ENCODE measurements around the gene GK.
"Not testable (repeated sequence)": the region's sequence is repeated elsewhere in the genome, so short reads cannot be mapped to it uniquely, and the experiment has no call there.

Gene GK

DNA sequence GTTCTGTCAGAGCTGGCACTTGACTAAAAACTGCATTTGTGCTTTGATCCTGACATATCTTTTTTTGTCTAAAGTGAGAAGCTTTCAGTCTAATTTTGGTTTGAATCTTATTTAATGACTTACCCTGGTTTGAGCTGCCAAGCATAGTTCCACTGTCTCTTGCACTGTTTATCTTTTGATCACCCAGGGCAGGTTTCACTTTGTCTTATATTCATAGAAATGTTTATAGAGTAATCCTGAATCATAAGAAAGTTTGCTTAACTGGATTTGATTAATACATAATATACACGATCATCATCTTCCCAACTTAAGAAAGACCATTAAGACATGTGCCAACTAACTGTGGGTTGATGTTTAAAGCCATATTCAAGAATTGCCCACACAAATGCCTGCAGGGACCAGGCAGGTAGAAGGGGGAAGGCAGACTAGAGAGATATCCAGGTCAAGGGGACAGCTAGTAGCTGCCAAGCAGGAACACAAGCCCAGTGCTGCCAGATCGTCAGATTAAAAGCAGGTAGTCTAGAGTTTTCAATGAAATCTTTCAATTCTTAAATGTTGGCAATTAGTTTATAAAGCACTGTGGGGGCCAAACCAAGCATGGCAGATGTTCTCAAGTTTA lies 1.9 kb downstream of the GK start:
- DNase-seq: no peak

DNA sequence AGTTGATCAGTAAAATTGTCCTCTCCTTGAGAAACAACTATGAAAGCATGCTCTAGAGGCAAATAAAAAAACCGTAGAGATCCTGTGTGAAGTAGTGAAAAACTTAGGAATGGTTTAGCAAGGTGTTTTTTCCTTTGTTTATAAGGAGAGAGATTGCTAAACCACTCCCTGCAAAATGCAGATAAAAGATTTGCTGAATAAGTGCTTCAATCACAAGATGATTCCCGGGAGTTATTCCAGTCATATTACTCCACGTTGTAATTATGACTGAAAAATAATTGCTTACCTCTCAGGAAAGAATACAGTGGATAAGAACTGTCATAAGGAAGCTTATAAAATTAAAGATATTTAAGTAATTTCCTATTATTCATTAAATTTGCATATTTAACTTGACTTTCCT lies 2.8 kb downstream of the GK start:
- no peak for DNase-seq

DNA sequence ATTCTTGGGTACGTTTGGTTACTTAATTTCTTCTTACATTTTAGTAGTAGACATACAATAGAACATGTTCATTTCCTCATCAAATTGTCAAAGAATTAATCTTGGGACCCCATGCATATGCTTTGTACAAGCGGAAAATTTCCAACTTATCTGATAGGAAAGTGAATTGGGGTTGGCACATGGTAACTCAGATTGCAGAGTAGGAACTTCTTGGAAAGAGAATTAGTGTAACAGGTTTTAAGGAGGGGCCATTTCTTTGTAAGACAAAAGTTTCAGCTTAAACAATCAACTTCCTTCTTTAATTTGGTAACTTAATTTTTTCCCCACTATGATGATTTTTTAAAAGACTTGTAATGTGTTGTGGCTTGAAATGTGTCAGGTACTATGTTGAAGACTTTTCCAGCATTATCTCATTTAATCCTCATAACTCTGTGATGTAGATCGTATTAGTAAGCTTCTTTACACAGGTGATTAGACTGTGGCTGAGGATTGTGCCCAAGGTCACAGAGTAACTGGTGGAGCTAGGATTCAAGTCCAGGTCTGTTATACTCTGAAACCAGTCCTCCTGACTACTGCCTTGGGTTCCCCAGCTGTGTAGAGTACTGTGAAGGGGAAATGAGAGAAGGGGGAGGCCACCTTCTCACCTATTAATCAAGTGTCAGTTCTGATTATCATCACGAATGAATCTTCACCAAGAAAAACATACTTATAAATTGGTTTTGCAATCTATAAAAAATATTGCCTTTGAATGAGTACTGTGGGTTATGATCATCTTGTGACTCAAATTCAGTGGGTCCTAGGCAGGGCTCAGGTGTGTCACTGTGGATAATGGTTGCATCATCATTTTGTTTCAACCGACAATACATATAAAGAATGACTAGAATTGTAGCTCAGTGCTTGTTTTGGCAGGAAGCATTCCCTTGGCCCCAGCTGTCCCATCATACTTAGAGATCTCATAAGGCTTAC lies 4.3 kb downstream of the GK start:
- DNase-seq: peak; percentile 16

DNA sequence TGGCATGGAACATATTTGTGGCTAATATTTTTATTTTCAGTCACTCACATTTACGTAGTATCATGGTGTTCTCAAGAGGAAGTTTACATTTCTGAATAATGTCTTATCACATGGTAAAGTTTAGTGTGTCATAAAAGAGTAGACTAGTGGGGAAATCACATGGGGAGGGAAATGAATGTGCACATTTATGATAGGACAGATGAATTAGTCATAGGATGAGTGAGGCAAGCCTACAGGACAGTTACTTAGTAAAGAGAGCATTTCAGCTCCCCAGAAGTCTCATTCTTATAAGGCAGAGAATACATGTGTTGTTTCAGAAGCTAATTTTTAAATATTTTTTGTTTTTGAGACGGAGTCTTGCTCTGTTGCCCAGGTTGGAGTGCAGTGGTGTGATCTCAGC lies 6.2 kb downstream of the GK start:
- DNase-seq: peak; percentile 81

DNA sequence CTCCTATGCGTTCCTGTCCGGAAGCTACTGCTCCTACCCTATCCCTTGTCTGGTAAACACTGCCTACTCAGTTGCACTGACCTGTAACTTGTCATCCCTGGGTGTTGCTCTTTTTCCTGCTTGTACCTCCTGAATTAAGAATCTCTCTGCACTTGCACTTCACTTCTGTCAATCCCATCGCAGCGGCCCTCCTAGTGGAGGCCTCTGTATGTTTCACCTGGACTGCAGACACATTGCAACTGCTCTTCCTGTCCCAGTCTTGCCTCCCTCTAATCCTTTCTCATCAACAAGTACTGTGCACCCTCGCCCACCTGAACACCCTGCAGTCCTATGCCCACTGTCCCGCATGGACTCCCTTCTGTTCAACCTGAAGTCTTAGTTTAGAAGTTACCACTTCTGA lies 8.0 kb downstream of the GK start:
- DNase-seq: no peak

DNA sequence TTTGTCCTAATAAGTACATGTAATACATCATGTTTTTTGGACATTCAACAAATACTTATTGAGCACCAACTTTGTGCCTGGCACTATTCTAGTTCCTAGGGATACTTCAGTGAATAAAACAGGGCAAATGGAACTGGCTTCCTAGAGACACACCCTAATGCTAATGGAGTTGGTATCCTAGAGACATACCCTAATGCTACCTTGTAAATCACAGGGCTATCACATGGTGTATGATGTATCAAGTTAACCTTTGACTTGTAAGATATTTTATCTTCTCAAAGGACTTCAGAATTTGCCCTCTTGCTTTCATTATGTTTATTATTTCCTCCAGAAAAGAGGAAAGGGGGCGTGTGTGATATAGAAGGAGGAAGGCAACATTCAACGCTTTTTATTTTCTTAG lies 10.1 kb downstream of the GK start:
- DNase-seq: no peak

DNA sequence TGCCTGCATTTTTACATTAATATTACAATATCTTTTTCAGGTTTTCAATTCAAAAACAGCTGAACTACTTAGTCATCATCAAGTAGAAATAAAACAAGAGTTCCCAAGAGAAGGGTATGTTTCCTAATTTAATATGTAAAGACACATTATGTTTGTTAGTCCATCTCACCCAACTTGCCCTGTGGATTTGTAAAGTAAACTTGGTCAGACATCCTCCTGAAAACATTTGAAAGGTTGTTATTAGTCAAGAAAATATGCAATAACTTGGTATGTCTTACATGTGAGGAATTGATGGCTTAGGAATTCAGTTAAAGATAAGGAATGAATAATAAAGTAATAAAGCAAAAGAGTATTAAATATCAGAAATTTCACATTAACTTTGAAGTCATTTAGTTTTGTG lies 12.2 kb downstream of the GK start:
- no peak for DNase-seq

DNA sequence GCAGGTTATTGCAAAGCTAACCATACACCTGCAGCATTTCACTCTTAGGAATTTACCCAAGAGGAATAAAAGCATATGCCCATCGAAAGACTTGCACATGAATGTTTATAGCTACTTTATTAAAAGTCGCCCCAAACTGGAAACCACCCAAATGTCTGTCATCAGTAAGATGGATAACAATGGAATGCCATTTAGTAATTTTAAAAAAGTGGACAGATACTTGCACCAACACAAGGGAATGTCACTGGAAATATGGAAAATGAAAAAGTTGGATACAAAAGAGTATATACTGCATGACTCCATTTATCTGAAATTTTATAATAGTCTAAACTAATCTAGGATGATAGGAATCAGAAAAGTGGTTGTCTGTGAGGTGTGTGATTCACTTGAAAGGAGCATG lies 12.9 kb downstream of the GK start:
- no peak for DNase-seq

DNA sequence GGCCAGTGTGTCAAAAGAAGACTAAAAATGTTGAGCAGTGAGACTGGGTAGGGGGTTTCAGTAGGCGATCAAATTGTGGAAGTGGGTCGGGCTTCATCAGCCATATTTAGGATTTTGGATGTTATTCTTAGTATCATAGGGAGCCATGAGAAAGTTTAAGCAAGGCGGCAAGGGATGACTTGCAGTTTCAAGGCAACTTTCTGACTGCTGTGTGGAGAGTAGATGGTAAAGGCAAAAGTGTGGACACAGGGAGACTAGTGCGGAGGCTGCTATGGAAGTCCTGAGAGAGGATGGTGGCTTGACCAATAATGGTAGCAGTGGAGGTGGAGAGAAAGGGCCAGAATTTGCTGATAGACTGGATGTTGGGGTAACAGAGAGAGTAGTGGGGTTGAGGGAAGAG lies 15.4 kb downstream of the GK start:
- no peak for DNase-seq

DNA sequence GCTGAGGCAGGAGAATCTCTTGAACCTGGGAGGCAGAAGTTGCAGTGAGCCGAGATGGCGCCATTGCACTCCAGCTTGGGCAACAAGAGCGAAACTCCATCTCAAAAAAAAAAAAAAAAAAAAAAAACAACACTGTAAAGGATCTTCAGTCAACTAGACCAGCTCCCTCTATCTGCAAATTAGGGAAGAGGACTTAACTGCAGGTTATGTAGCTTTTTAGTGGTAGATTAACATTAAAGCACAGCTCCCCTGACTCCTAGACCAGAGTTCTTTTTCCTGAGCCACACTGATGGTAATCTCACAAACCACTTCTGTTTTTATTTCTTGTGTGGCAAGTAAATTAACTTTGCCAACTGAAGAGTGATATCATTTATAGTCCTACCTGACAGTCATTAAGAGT lies 18.0 kb downstream of the GK start:
- not testable (repeated sequence) for DNase-seq

DNA sequence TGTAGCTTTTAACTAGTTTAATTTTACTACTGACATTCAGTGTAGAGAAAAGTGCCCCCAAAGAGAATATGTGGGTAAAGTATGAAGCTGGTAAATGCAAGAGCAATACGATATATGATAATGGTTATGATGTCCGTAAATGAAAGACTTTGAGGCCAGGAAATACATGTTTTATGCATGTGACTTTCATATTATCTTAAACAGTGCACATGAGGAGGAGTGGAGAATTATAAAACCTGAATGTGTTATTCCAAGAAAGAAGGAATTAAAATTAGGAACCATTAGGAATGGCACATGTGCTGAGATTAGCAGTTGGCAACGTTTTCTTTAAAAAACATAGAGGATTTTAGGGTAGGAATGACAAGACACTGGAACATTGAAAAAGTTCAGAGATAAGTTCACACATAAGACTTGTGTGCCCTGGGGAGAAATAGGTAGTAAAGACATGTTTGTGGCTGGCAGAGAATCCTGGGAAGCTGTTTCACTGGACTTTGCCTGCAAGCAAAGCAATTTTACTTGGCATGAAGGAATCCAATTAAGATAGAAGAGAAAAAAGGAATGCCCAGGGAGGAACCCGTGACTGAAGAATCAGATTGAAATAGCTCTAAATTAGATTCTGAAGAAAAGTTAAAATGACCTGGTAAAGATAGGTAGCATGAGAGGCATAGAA lies 20.0 kb downstream of the GK start:
- DNase-seq: no peak

DNA sequence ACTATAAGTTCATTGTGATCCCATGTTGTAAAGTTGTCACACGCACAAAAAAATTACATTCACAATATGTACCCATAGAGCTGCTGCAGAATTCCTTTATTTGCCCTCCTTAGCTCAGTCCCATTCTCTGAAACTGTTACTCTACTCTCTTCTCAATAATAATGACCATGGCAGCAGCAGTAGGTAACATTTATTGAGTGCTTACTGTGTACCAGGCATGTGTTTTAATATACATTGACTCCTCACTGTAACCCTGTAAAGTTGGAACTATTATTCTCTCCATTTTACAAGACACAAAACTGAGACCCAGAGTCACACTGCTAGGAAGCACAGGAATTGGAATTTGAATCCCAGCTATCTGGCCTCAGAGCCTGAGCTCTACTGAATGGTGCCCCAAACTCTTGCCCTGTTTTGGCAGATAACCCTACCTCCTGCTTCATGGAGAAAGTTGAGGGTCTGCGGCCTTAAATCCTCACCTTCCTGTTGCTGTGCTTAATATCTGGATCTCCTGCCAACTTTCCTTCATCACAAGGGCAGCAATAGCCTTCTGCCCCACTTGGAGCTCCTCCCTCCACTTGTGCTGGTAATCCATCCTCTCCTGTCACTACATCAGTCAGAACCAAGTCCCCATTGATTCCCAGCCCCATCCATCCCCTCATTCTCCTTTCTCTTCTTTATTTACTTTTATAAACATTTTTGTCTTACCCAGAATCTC lies 20.8 kb downstream of the GK start:
- no peak for DNase-seq

DNA sequence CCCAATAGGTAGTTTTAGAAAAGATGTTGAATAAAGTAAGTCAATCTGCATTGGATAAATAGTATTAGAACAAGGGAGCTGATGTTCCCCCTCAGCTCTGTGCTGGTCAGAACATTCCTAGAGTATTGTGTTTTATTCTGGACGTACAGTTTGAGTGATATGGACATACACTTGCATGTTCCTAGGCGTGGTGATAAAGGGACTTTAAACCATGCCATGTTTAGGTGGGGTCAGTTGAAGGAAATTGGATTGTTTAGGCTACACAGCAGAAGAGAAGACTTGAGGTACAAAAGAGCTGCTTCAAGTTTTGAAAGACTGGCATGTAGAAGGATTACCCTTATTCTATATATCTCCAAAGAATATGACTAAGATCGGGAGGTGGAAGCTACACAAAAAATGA lies 21.6 kb downstream of the GK start:
- DNase-seq: no peak

DNA sequence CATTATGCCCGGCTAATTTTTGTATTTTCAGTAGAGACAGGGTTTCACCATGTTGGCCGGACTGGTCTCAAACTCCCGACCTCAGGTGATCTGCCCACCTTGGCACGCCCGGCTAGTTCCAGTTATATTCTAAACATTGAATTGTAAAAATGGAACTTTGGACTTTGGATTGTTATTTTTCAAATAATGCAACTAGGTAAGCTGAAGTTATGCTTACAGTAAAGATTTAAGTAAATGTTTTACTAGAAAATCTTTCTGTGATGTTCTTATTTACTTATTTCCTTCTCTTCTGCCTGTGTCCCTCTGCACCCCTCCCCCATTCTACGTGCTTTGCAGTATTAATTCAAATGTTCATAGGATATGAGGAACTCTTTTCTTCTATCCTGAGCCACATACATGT lies 26.1 kb downstream of the GK start:
- no peak for DNase-seq

DNA sequence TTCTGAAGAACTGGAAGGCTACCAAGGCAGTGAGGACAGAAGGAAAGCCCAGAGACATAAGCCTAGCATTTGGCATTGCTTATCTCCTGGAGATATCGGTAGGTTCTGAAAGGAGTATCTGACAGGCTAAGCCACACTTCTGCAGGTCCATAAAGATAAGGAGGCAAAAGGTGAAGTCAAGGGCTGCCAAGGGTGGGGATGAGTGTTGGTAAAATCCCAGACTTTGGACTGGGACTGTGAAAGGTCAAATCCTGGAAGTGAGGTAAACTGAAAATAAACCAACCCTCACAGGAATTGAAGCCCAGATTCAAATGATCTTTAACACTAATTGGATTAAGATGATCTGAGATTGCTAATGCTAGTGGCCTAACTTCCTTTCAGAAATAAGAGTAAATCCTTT lies 27.4 kb downstream of the GK start:
- DNase-seq: no peak

DNA sequence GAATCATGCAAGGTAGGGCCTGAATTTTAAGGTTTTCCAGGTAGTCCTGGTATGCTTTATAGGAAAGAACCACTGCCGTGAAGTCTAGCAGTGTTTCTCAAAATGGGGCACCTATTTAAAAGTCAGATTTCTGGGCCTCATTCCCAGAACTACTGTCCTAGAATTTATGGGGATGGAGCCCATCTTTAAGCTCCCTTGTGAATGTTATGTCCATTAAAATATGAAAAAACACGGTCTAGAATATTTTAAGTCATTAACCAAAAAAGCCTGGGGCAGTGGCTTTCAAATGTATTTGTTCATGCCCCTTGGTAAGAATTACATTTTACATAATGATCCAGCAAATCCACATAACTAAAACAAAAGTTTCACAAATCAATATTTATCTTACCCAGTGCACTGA lies 35.4 kb downstream of the GK start:
- no peak for DNase-seq

DNA sequence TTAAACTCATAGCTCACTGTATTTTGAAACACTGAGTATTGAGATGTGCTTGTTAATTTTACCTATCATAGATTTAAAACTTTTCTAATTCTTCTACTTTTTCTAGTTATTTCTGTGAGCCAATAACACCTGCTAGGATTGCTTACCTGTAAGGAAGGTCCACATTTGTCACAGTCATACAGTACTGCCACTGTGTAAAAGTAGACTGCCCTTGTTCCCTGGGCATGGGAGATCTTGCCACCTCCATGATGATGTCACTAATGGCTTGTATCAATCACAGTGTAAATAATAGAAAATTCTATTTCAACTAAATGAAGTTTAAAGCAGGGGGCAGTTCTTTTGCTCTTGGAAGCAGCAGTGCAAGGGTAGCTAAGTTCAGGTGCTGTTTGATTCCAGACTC lies 35.9 kb downstream of the GK start:
- DNase-seq: no peak

DNA sequence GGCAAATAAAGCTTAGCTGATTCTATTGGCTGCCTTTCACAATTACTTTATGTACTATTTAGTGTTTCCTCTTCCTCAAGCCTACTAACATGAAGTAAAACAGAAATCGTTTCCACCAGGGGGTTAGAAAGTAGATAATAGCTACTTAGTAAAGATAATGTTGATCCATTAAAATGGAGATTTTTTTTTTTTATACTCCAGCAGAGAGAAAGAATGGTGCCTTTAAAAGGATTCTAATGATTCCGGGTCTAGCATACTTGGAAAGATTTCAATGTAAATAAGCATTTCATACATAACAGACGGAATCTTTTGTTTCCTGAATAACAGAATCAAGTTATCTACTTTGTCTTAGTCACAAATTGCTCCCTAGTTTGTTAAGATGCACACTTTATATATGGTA lies 37.1 kb downstream of the GK start:
- no peak for DNase-seq

DNA sequence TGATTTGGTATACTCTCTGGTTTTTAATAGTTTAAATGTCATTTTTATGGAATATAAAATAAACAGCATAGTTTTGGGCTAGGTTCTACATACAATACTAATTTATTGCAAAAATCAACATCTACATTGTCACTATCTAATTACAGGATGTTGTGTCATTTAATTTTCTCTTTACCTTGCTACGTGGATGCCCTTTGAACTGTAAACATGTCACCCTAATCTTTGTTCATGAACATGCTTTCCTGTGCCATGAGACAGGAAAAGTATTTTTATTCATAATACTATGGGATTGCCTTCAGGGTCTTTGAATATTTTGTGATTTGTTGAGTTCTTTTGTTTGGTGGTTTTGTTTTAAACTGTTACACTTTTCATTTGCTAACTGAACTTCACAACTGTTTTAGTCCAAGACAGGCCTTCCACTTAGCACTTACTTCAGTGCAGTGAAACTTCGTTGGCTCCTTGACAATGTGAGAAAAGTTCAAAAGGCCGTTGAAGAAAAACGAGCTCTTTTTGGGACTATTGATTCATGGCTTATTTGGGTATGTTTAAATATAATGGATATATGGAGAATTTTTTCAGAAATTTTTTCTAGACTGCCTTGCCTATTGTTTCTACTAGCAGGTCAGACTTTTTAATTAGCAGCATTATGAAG lies 40.9 kb downstream of the GK start:
- DNase-seq: no peak

DNA sequence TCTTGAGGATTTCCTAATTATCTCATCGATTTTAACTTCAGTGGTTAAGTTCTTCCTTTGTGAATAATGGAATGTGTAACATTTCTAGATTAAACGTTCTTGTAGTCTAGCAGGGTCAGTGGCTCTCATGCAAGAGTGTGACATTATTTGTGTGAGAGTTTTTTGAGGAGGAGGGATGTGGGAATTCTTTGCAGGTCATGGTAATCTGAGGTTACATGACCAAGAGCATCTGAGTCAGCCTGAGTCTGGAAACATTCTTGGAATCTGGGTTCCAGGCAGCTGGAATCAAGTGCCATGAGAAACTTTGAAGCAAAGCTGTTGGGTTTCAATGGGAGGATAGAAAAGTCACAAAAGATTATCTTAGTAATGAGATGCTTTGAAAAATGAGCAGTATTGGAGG lies 49.5 kb downstream of the GK start:
- peak; percentile 61 for DNase-seq

DNA sequence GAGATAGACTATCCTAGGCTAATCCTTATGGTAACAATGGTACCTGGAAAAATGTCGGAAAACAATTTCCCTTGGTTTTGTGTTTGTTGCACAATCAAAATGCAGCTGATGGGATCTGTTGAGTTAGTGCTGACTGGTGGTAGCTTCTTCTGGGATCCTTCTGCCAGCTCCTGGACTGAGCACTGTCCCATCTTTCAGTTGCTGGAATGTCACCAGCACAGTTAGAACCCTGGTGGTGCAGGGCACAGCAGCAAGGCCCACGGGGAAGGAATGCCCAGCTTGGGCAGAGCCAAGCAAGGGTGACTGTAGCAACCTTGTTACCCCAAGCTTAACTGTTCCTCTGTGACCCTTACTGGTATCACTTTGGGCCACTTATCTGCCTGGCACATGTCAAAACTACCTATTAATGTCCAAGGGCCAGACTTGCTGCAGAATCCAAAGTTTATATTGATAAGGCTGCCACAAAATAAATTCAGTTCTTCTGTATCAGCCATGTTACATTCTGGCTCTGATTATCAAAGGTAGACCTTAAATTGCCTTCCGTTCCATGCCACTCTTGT lies 53.1 kb downstream of the GK start:
- DNase-seq: no peak

DNA sequence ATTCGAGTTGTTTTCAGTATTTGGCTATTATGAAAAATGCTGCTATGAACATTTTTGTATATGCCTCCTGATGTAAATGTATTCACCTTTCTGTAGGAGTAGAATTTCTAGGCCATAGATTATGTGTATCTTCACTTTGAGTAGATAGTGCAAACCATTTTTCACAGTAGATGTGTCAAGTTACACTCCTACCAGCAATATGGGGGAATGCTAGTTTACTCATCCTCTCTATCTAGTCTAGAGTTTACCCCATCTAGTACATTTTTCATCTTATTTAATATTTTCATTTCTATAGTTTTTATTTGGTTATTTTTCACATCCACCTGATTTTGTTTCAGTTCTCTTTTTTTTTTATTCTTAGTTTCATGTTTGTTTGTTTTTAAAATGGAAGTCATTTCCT lies 59.0 kb downstream of the GK start:
- no peak for DNase-seq
